AG04450 (cell line): Measurements from ENCODE around the gene CAPN6. TPM values are rescaled to one million over a fixed set of nuclear protein-coding genes. Genes with fewer than 3 reads are reported as not detected.

Source experiments
- CTCF ChIA-PET: fragments of 300-600, 350-600 bp; formaldehyde crosslinking; extraction: SDS; loops from one replicate; lab custom pipeline; 2022; ENCODE audit warnings: antibody characterized with exemption, inconsistent platforms; lab: Charles Lee
- POLR2A ChIA-PET: fragments of 350-600 bp; formaldehyde crosslinking; extraction: SDS; loops from one replicate; lab custom pipeline; 2021; ENCODE audit warnings: antibody characterized with exemption, inconsistent platforms; lab: Yijun Ruan, JAX
- DNase-seq: peaks from one replicate; pipeline ENCODE4 v3.0.0-alpha.2; 2011; ENCODE audit warnings: low read depth, low spot score
- H3K27ac ChIP-seq: one replicate; pipeline ENCODE4 v1.5.1; 2012; ENCODE audit warnings: low read depth, low read length, control low read depth
- H3K27me3 ChIP-seq: one replicate; pipeline ENCODE4 v1.6.0; 2012; ENCODE audit warnings: low read length; ENCODE audit not compliant: control insufficient read depth, insufficient read depth
- H3K4me3 ChIP-seq: 2 replicates; pipeline ENCODE4 v1.5.1; 2011; ENCODE audit warnings: mild to moderate bottlenecking, low read depth, low read length, control low read depth
- H3K9me3 ChIP-seq: 2 replicates; pipeline ENCODE4 v1.5.1; 2012; ENCODE audit warnings: low read length; ENCODE audit not compliant: control insufficient read depth, insufficient read depth
- polyA plus RNA-seq: library from polyadenylated mRNA; depleted of rRNA; stranded (reverse); fragments of >200 nt; gene quantifications from 2 replicates; pipeline ENCODE4 v1.2.3, GENCODE V29; 2011; rRNA removed
- TF ChIP-seq, protein P1 (sequence below): IDR thresholded peaks from 2 replicates; pipeline ENCODE4 v1.5.1; 2011; ENCODE audit warnings: low read depth, low read length, control low read depth, inconsistent platforms

The CAPN6 gene
- polyA plus RNA-seq, 1 experiment: not detected

DNA sequence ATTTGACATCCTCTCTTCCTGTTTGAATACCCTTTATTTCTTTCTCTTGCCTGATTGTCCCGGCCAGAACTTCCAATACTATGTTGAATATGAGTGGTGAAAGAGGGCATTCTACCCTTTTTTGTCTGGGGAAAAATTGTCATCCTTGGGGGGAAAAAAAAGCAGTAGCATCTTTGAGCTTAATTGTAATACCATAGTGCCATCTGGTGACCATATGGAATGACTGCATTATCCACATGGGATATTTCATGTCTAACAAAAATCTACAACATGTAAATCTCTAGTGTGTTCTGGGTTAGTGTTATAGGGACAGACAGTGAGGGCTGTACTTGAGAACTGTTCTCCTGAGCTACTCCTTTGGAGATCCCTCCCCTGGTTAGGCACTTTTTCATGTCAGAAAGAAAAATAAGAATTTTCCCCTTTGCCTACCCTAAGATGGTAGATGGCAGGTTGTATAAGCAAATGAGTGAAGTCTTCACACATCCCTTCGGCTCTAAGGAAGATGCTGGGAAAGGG is 26.0 kb downstream of the CAPN6 start:
- Histone ChIP-seq H3K9me3 (no peaks in the 10 kb centered on the region), H3K4me3 (no peak overlapping the region), H3K27ac (no peak overlapping the region), H3K27me3 (no peaks in the 10 kb centered on the region)
- CTCF ChIA-PET: interaction anchor here (0.6 to 1.1 kb wide), 4 partner anchors 13 to 391 kb away, joined by 3 to 10 read pairs (median 6); no protein-coding TSS in a partner anchor
- TF ChIP-seq, protein P1, sequence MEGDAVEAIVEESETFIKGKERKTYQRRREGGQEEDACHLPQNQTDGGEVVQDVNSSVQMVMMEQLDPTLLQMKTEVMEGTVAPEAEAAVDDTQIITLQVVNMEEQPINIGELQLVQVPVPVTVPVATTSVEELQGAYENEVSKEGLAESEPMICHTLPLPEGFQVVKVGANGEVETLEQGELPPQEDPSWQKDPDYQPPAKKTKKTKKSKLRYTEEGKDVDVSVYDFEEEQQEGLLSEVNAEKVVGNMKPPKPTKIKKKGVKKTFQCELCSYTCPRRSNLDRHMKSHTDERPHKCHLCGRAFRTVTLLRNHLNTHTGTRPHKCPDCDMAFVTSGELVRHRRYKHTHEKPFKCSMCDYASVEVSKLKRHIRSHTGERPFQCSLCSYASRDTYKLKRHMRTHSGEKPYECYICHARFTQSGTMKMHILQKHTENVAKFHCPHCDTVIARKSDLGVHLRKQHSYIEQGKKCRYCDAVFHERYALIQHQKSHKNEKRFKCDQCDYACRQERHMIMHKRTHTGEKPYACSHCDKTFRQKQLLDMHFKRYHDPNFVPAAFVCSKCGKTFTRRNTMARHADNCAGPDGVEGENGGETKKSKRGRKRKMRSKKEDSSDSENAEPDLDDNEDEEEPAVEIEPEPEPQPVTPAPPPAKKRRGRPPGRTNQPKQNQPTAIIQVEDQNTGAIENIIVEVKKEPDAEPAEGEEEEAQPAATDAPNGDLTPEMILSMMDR: peak; percentile 35
- POLR2A ChIA-PET: no interaction called here
- no peak for DNase-seq

DNA sequence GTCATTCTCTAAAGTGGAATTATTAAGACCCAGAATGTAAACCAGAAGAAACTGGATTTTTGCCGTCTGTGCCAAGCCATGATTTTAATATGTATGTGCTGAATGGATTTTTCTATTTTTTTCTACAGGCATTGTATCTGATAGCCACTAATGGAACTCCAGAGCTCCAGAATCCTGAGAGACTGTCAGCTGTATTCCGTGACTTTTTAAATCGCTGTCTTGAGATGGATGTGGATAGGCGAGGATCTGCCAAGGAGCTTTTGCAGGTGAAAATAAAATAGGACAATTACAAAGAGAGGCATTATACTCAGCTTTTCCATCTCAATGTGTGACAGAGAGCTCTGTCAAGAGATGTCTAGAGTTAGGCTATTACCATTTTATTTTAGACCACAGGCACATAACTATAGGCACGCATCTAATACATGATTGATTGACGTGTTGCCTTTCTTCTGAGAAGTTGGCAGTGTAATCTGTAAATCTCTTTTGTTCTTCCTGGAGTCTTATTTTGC is 53.9 kb downstream of the CAPN6 start:
- Histone ChIP-seq H3K9me3 (no peaks in the 10 kb centered on the region), H3K27ac (no peak overlapping the region), H3K4me3 (no peak overlapping the region), H3K27me3 (no peaks in the 10 kb centered on the region)
- ChIA-PET POLR2A (no interaction called here), CTCF (no interaction called here)
- TF ChIP-seq, protein P1: no peak
- no peak for DNase-seq

DNA sequence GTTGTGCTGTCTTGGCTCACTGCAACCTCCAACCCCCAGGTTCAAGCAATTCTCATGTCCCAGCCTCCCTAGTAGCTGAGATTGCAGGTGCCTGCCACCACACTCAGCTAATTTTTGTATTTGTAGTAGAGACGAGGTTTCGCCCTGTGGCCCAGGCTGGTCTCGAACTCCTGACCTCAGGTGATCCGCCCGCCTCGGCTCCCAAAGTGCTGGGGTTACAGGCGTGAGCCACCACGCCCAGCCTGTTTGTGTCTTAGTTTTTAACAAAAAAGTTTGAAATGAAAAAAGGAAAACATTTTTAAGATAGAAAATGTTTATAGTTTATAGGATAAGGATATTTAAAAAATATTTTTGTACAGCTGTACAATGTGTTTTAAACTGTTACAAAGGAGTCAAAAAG is 62.4 kb downstream of the CAPN6 start:
- TF ChIP-seq, protein P1: no peak
- Histone ChIP-seq H3K27ac (no peak overlapping the region), H3K9me3 (no peaks in the 10 kb centered on the region), H3K4me3 (no peak overlapping the region), H3K27me3 (no peaks in the 10 kb centered on the region)
- no peak for DNase-seq
- POLR2A ChIA-PET: interaction anchor here (0.6 kb wide), 1 partner anchor 52 kb away, joined by 3 read pairs; no protein-coding TSS in a partner anchor
- CTCF ChIA-PET: no interaction called here

DNA sequence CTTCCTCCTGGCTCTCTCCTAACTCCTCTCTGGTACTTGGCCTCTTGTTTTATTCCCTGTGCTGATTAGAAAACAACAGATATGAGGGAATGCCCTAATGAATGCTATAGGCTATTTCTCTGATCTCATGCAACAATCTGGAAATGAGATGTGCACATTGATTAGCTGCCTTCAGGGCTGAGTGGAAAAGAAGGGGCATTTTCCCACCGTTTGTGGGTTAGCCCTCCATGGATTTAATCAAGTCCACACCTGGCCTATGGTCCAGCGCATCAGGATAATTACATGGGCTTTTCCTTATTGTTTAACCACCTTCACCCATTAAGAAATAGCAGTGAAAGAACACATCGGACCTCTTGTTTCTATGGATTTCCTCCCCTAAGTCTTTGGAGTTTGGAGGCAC is 70.0 kb downstream of the CAPN6 start:
- TF ChIP-seq, protein P1: no peak
- H3K4me3 ChIP-seq: no peak overlapping the region
- POLR2A ChIA-PET: no interaction called here
- H3K9me3 ChIP-seq: no peaks in the 10 kb centered on the region
- no peaks in the 10 kb centered on the region for H3K27me3 ChIP-seq
- no peak overlapping the region for H3K27ac ChIP-seq
- CTCF ChIA-PET: no interaction called here
- DNase-seq: no peak

DNA sequence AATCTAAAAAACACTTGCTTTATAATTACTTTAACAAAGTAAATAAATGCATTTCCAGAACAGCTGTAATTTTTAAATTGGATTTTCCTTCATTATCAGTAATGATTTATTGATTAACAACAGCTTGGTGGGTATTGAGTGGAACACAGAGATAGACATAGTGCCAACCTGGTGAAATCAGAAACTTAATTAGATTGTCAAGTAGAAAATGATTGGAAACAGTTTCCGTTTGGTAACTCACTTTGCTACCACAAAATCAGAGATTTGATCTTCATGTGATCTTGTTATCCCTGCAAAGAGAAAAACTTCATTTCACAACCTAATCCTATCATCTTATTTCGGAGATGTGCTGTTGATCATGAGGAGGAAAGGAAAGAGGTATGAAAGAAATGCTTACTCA is 70.8 kb downstream of the CAPN6 start:
- Histone ChIP-seq H3K27me3 (no peaks in the 10 kb centered on the region), H3K4me3 (no peak overlapping the region), H3K9me3 (no peaks in the 10 kb centered on the region), H3K27ac (no peak overlapping the region)
- TF ChIP-seq, protein P1: no peak
- DNase-seq: no peak
- CTCF ChIA-PET: no interaction called here
- POLR2A ChIA-PET: no interaction called here

Other genes starting within 250 kb of the CAPN6 start
- 0.51 and 0.66 TPM in 2 replicates for gene PAK3, start 174.3 kb downstream of the CAPN6 start, polyA plus RNA-seq
- gene DCX, start 141.7 kb upstream of the CAPN6 start, polyA plus RNA-seq: not detected in 2 replicates
- gene SERTM2, start 241.2 kb upstream of the CAPN6 start, polyA plus RNA-seq: 0.02 and 0.06 TPM in 2 replicates